Measurements from ENCODE around the gene SPDYC. TPM values are rescaled to one million over a fixed set of nuclear protein-coding genes. Genes with fewer than 3 reads are reported as not detected.

SPDYC gene, protein sequence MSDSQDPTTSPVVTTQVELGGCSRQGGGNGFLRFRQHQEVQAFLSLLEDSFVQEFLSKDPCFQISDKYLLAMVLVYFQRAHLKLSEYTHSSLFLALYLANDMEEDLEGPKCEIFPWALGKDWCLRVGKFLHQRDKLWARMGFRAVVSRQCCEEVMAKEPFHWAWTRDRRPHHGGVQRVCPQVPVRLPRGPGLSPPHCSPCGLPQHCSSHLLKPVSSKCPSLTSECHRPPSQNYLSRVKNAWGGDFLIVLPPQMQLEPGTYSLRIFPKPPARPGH
- polyA plus RNA-seq (2011; rRNA removed) (not detected in 2 replicates), polyA minus RNA-seq (2011; rRNA and poly(A)+ RNA removed) (not detected in 2 replicates)

DNA sequence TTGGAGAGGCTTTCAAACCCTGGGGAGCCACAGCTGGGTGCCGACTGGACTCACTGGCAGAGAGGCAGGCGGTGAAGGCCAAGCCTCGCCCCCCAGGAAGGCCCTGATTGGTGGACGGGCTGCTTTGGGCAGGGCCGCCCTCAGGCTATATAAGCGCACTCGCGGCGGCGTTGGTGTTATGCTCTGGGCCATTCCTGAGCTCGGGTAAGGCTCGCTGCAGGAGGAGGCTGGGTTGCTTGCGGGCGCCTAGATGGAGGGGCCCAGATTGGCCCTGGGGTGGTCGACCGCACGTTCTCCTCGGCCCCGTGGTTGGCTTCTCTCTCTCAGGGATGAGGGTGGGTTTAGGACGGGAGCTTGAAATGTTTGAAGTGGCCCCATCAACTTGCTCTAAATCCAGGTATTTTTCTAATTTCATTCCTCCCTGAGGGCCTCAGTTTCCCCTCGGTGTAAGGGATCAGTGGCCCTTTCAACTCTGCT is at the start of gene SPDYC:
SPDYC (plus strand) TSS at position 176 of the 477 bp plus-strand sequence. CDS start 1,125 bp downstream, outside the sequence.
- TF ChIP-seq, protein P1, sequence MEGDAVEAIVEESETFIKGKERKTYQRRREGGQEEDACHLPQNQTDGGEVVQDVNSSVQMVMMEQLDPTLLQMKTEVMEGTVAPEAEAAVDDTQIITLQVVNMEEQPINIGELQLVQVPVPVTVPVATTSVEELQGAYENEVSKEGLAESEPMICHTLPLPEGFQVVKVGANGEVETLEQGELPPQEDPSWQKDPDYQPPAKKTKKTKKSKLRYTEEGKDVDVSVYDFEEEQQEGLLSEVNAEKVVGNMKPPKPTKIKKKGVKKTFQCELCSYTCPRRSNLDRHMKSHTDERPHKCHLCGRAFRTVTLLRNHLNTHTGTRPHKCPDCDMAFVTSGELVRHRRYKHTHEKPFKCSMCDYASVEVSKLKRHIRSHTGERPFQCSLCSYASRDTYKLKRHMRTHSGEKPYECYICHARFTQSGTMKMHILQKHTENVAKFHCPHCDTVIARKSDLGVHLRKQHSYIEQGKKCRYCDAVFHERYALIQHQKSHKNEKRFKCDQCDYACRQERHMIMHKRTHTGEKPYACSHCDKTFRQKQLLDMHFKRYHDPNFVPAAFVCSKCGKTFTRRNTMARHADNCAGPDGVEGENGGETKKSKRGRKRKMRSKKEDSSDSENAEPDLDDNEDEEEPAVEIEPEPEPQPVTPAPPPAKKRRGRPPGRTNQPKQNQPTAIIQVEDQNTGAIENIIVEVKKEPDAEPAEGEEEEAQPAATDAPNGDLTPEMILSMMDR (IDR thresholded peaks at IDR 0.05; ENCODE audit: low read depth, low read length), result no peak
- Histone ChIP-seq H3K27ac (ENCODE audit: low read depth, low read length) (peak within 1 kb of the TSS; percentile 75), H3K4me3 (ENCODE audit: low read depth, low read length) (no peak within 1 kb of the TSS), H3K9me3 (ENCODE audit: control insufficient read depth, insufficient read depth, low read length) (peaks cover 3% of the 10 kb centered on the region; the same call in 1 of the 2 replicates), H3K27me3 (ENCODE audit: control insufficient read depth, insufficient read depth, low read length) (no peaks in the 10 kb centered on the region)
- no peak for DNase-seq (ENCODE audit: low read depth, low spot score)
- ChIA-PET POLR2A (interaction anchor here (2.2 kb wide), 1 partner anchor 35 kb away, joined by 8 read pairs; no protein-coding TSS in a partner anchor), CTCF (no interaction called here)

DNA sequence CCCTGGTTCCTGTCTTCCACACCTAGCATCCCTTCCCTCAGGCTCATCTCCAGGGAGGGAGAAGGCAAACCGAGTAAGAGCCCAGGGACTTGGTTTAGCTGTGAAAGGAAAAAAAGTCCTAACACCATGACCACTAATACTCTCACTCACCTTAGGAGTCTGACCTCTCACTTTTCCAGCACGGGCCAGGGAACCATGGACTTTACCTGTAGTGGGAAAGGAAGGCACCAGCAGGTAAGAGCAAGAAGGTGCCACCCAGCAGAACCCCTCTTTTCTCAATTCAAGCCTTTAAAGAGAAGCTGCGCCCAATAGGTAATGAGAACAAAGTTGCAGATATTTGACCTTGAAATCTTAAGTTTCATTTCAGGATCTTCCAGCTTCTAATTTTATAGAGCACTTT is 49.2 kb upstream of the SPDYC start:
- Histone ChIP-seq H3K27ac (ENCODE audit: low read depth, low read length) (no peak overlapping the region), H3K4me3 (ENCODE audit: low read depth, low read length) (peak overlapping the region; percentile 99), H3K27me3 (ENCODE audit: control insufficient read depth, insufficient read depth, low read length) (no peaks in the 10 kb centered on the region), H3K9me3 (ENCODE audit: control insufficient read depth, insufficient read depth, low read length) (peaks cover 3% of the 10 kb centered on the region; the same call in 1 of the 2 replicates)
- TF ChIP-seq, protein P1 (IDR thresholded peaks at IDR 0.05; ENCODE audit: low read depth, low read length), result no peak
- DNase-seq (ENCODE audit: low read depth, low spot score), result no peak
- ChIA-PET CTCF (interaction anchor here (0.9 to 1.2 kb wide), 2 partner anchors 9 to 107 kb away, joined by 3 read pairs; partner anchors contain the start of genes ARL2 and TM7SF2), POLR2A (no interaction called here)

DNA sequence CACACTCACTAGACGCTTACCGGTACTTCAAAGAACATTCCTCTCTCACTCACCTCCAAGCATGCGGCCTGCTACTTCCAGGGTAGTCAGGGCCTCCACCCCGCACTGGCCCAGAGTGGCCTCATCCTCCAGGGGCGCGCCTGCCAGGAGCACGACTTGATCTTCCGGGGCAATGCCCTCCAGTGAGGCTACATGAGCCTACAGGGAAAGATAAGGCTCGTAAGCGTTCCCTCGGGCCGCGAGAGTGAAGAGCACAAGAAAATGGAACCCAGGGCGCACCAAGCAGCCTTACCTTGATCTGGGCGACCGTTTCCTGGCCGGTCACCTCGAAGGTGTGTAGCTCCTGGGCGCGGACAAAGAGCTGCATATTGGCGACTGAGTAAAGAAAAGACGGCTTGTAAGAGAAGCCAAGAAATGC is 48.6 kb upstream of the SPDYC start:
- H3K4me3 ChIP-seq (ENCODE audit: low read depth, low read length), result peak overlapping the region; percentile 99
- ChIA-PET POLR2A (interaction anchor here (1.0 to 1.6 kb wide), 4 partner anchors 9 to 25 kb away, joined by 3 to 20 read pairs (median 4); partner anchors contain the start of gene SYVN1), CTCF (interaction anchor here (1.1 to 1.2 kb wide), 2 partner anchors 9 to 107 kb away, joined by 3 to 6 read pairs; partner anchors contain the start of gene ARL2)
- TF ChIP-seq, protein P1 (IDR thresholded peaks at IDR 0.05; ENCODE audit: low read depth, low read length), result no peak
- H3K27me3 ChIP-seq (ENCODE audit: control insufficient read depth, insufficient read depth, low read length), result no peaks in the 10 kb centered on the region
- H3K27ac ChIP-seq (ENCODE audit: low read depth, low read length), result peak overlapping the region; percentile 57
- H3K9me3 ChIP-seq (ENCODE audit: control insufficient read depth, insufficient read depth, low read length), result peaks cover 3% of the 10 kb centered on the region; the same call in 1 of the 2 replicates
- no peak for DNase-seq (ENCODE audit: low read depth, low spot score)

DNA sequence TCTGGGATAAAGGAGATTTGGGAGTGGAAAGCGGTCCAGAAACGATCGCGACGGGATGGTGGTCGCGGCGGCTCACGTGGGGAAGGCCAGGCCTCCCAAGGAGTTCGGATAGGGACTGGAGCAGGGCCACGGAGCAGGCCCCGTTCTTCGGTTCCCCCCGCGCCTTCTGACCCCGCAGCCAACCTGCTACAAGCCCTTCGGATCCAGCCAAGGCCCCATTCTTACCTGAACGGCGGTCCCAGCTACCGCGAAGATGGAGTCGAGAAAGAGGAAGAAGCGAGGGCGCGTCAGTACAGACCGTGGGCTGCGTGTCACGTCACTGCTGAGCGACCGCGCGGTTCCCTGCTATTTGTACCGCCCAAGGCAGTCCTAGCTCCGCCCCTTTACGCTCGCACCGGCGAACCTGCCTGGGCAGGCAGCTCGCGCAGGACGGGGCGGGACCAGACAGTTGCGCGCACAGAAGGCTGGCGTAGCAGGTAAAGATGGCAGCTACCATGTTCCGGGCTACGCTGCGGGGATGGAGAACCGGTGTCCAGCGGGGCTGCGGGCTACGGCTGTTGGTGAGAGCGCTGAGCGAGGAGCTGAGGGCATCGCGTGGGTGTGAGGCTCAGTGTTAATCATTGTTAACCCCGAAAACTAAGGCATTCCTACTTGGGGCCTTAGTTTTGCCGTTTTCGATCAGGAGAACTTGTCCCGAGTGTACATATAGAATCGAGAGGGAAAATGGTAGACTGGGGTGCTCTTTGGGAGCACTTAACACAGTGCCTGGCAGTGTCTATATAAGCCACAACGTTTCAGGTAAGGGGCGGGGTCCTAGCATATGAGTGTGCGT is 48.0 kb upstream of the SPDYC start, which contains the start of the genes FAU and MRPL49:
FAU (minus strand) TSS at position 270 of the 832 bp plus-strand sequence. CDS start 321 bp downstream, outside the sequence.
MRPL49 (plus strand) TSS at position 457 of the 832 bp plus-strand sequence; CDS start at position 483, 26 bp downstream.
- H3K4me3 ChIP-seq (ENCODE audit: low read depth, low read length), result peak within 1 kb of the TSS; percentile 99
- POLR2A ChIA-PET, result interaction anchor here (0.5 to 1.6 kb wide), 8 partner anchors 8 to 203 kb away, joined by 3 to 20 read pairs (median 4); partner anchors contain the start of gene SYVN1
- H3K27me3 ChIP-seq (ENCODE audit: control insufficient read depth, insufficient read depth, low read length), result no peaks in the 10 kb centered on the region
- peaks cover 3% of the 10 kb centered on the region; the same call in 1 of the 2 replicates for H3K9me3 ChIP-seq (ENCODE audit: control insufficient read depth, insufficient read depth, low read length)
- peak; percentile 88 for DNase-seq (ENCODE audit: low read depth, low spot score)
- CTCF ChIA-PET, result interaction anchor here (0.7 to 1.1 kb wide), 2 partner anchors 9 to 119 kb away, joined by 3 to 6 read pairs; no protein-coding TSS in a partner anchor
- TF ChIP-seq, protein P1 (IDR thresholded peaks at IDR 0.05; ENCODE audit: low read depth, low read length), result no peak
- peak within 1 kb of the TSS; percentile 82 for H3K27ac ChIP-seq (ENCODE audit: low read depth, low read length)
